Measurements from ENCODE around the gene FAM20C.

Gene FAM20C

GRCh38 chr7:291373-292092, 99.2 kb downstream of the FAM20C start:
- Histone ChIP-seq H3K27ac (ENCODE audit: low read length, poor library complexity, severe bottlenecking) (no peak overlapping the region), H2BK120ac (ENCODE audit: low read depth, low read length) (no peak overlapping the region), H3K36me3 (ENCODE audit: control insufficient read depth in 1 of 2, insufficient read depth in 2 of 2, low read depth in 1 of 2, low read length in 2 of 2) (no peaks in the 10 kb centered on the region), H4K91ac (ENCODE audit: low read length) (no peak overlapping the region), H3K4me3 (ENCODE audit: insufficient read depth in 1 of 2, low read depth in 1 of 2, low read length in 2 of 2) (no peak overlapping the region), H2BK12ac (ENCODE audit: low read length in 2 of 2) (no peak overlapping the region), H3K9ac (ENCODE audit: low read length) (no peak overlapping the region), H3K23ac (ENCODE audit: low read length in 2 of 2) (no peak overlapping the region), H3K4ac (ENCODE audit: low read depth in 1 of 2, low read length in 2 of 2) (no peak overlapping the region), H3K14ac (ENCODE audit: low read length in 2 of 2) (no peak overlapping the region), H3K27me3 (ENCODE audit: control insufficient read depth in 1 of 2, insufficient read depth in 1 of 2, low read length in 2 of 2) (peaks cover 67 to 85% of the 10 kb centered on the region in 2 experiments), H2BK5ac (ENCODE audit: low read depth, low read length, poor library complexity, severe bottlenecking) (no peak overlapping the region), H4K8ac (ENCODE audit: low read length) (no peak overlapping the region), H2BK15ac (ENCODE audit: low read depth, poor library complexity, severe bottlenecking) (no peak overlapping the region), H2AFZ (ENCODE audit: low read depth, low read length) (peak overlapping the region; percentile 14), H3K79me1 (replicated peaks; ENCODE audit: low read length, poor library complexity, severe bottlenecking) (no peaks in the 10 kb centered on the region), H2AK5ac (ENCODE audit: low read length, severe bottlenecking) (no peak overlapping the region), H3K9me3 (ENCODE audit: control insufficient read depth, low read length) (no peaks in the 10 kb centered on the region), H3K18ac (ENCODE audit: low read depth in 1 of 2, low read length in 2 of 2) (no peak overlapping the region), H3K4me1 (ENCODE audit: control insufficient read depth, insufficient read depth, low read depth, low read length) (peaks cover 2% of the 10 kb centered on the region), H3K4me2 (ENCODE audit: low read length, poor library complexity, severe bottlenecking) (no peak overlapping the region)
- no peak for DNase-seq
- whole genome bisulfite sequencing = 89% methylated on average over 21 of the region's 21 CpGs

- Histone ChIP-seq H4K91ac (ENCODE audit: low read length) (no peak overlapping the region), H3K4ac (ENCODE audit: low read depth in 1 of 2, low read length in 2 of 2) (no peak overlapping the region), H2BK120ac (ENCODE audit: low read depth, low read length) (no peak overlapping the region), H2AFZ (ENCODE audit: low read depth, low read length) (no peak overlapping the region), H3K23ac (ENCODE audit: low read length in 2 of 2) (no peak overlapping the region), H3K9ac (ENCODE audit: low read length) (no peak overlapping the region), H3K4me2 (ENCODE audit: low read length, poor library complexity, severe bottlenecking) (no peak overlapping the region), H2AK5ac (ENCODE audit: low read length, severe bottlenecking) (no peak overlapping the region), H3K36me3 (ENCODE audit: control insufficient read depth in 1 of 2, insufficient read depth in 2 of 2, low read depth in 1 of 2, low read length in 2 of 2) (no peaks in the 10 kb centered on the region), H3K18ac (ENCODE audit: low read depth in 1 of 2, low read length in 2 of 2) (no peak overlapping the region), H3K27me3 (ENCODE audit: control insufficient read depth in 1 of 2, insufficient read depth in 1 of 2, low read length in 2 of 2) (peaks cover 68 to 83% of the 10 kb centered on the region in 2 experiments), H3K79me1 (replicated peaks; ENCODE audit: low read length, poor library complexity, severe bottlenecking) (no peaks in the 10 kb centered on the region), H4K8ac (ENCODE audit: low read length) (no peak overlapping the region), H3K14ac (ENCODE audit: low read length in 2 of 2) (no peak overlapping the region), H2BK5ac (ENCODE audit: low read depth, low read length, poor library complexity, severe bottlenecking) (no peak overlapping the region), H3K4me3 (ENCODE audit: insufficient read depth in 1 of 2, low read depth in 1 of 2, low read length in 2 of 2) (no peak overlapping the region), H3K4me1 (ENCODE audit: control insufficient read depth, insufficient read depth, low read depth, low read length) (peaks cover 2% of the 10 kb centered on the region), H3K9me3 (ENCODE audit: control insufficient read depth, low read length) (no peaks in the 10 kb centered on the region), H2BK12ac (ENCODE audit: low read length in 2 of 2) (no peak overlapping the region), H3K27ac (ENCODE audit: low read length, poor library complexity, severe bottlenecking) (no peak overlapping the region), H2BK15ac (ENCODE audit: low read depth, poor library complexity, severe bottlenecking) (no peak overlapping the region)
- 70% methylated on average over 4 of the region's 7 CpGs for WGBS
- no peak for DNase-seq
These were observed 99.9 kb downstream of the FAM20C start for GRCh38 chr7:292226-292625.

GRCh38 chr7:292826-293225, 100.5 kb downstream of the FAM20C start:
- H2BK12ac ChIP-seq (ENCODE audit: low read length in 2 of 2) = no peak overlapping the region
- H4K91ac ChIP-seq (ENCODE audit: low read length) = no peak overlapping the region
- no peak overlapping the region for H3K4me2 ChIP-seq (ENCODE audit: low read length, poor library complexity, severe bottlenecking)
- H2AK5ac ChIP-seq (ENCODE audit: low read length, severe bottlenecking) = no peak overlapping the region
- no peak overlapping the region for H3K4me3 ChIP-seq (ENCODE audit: insufficient read depth in 1 of 2, low read depth in 1 of 2, low read length in 2 of 2)
- H3K14ac ChIP-seq (ENCODE audit: low read length in 2 of 2) = no peak overlapping the region
- no peak overlapping the region for H4K8ac ChIP-seq (ENCODE audit: low read length)
- H2BK120ac ChIP-seq (ENCODE audit: low read depth, low read length) = no peak overlapping the region
- H3K27me3 ChIP-seq (ENCODE audit: control insufficient read depth in 1 of 2, insufficient read depth in 1 of 2, low read length in 2 of 2) = peaks cover 74 to 84% of the 10 kb centered on the region in 2 experiments
- no peaks in the 10 kb centered on the region for H3K79me1 ChIP-seq (replicated peaks; ENCODE audit: low read length, poor library complexity, severe bottlenecking)
- H3K18ac ChIP-seq (ENCODE audit: low read depth in 1 of 2, low read length in 2 of 2) = peak overlapping the region in 1 of 2 experiments; percentile 8
- no peaks in the 10 kb centered on the region for H3K36me3 ChIP-seq (ENCODE audit: control insufficient read depth in 1 of 2, insufficient read depth in 2 of 2, low read depth in 1 of 2, low read length in 2 of 2)
- no peak overlapping the region for H3K4ac ChIP-seq (ENCODE audit: low read depth in 1 of 2, low read length in 2 of 2)
- H3K4me1 ChIP-seq (ENCODE audit: control insufficient read depth, insufficient read depth, low read depth, low read length) = peaks cover 2% of the 10 kb centered on the region
- no peaks in the 10 kb centered on the region for H3K9me3 ChIP-seq (ENCODE audit: control insufficient read depth, low read length)
- no peak overlapping the region for H2AFZ ChIP-seq (ENCODE audit: low read depth, low read length)
- H3K23ac ChIP-seq (ENCODE audit: low read length in 2 of 2) = no peak overlapping the region
- DNase-seq = no peak
- no peak overlapping the region for H3K27ac ChIP-seq (ENCODE audit: low read length, poor library complexity, severe bottlenecking)
- H2BK15ac ChIP-seq (ENCODE audit: low read depth, poor library complexity, severe bottlenecking) = no peak overlapping the region
- H2BK5ac ChIP-seq (ENCODE audit: low read depth, low read length, poor library complexity, severe bottlenecking) = no peak overlapping the region
- 85% methylated on average over 15 of the region's 15 CpGs for WGBS
- H3K9ac ChIP-seq (ENCODE audit: low read length) = no peak overlapping the region

- no peak overlapping the region for H2BK15ac ChIP-seq (ENCODE audit: low read depth, poor library complexity, severe bottlenecking)
- no peak overlapping the region for H3K9ac ChIP-seq (ENCODE audit: low read length)
- peaks cover 2% of the 10 kb centered on the region for H3K4me1 ChIP-seq (ENCODE audit: control insufficient read depth, insufficient read depth, low read depth, low read length)
- no peak overlapping the region for H2BK120ac ChIP-seq (ENCODE audit: low read depth, low read length)
- no peaks in the 10 kb centered on the region for H3K79me1 ChIP-seq (replicated peaks; ENCODE audit: low read length, poor library complexity, severe bottlenecking)
- no peak overlapping the region for H3K4ac ChIP-seq (ENCODE audit: low read depth in 1 of 2, low read length in 2 of 2)
- H3K4me2 ChIP-seq (ENCODE audit: low read length, poor library complexity, severe bottlenecking) = no peak overlapping the region
- no peaks in the 10 kb centered on the region for H3K9me3 ChIP-seq (ENCODE audit: control insufficient read depth, low read length)
- H3K36me3 ChIP-seq (ENCODE audit: control insufficient read depth in 1 of 2, insufficient read depth in 2 of 2, low read depth in 1 of 2, low read length in 2 of 2) = no peaks in the 10 kb centered on the region
- no peak overlapping the region for H3K18ac ChIP-seq (ENCODE audit: low read depth in 1 of 2, low read length in 2 of 2)
- H3K23ac ChIP-seq (ENCODE audit: low read length in 2 of 2) = no peak overlapping the region
- H3K4me3 ChIP-seq (ENCODE audit: insufficient read depth in 1 of 2, low read depth in 1 of 2, low read length in 2 of 2) = peak overlapping the region in 1 of 2 experiments; percentile 18
- H2AK5ac ChIP-seq (ENCODE audit: low read length, severe bottlenecking) = no peak overlapping the region
- no peak overlapping the region for H3K14ac ChIP-seq (ENCODE audit: low read length in 2 of 2)
- no peak overlapping the region for H4K91ac ChIP-seq (ENCODE audit: low read length)
- 82% methylated on average over 23 of the region's 23 CpGs for WGBS
- H2BK5ac ChIP-seq (ENCODE audit: low read depth, low read length, poor library complexity, severe bottlenecking) = no peak overlapping the region
- H2AFZ ChIP-seq (ENCODE audit: low read depth, low read length) = no peak overlapping the region
- DNase-seq = no peak
- H3K27me3 ChIP-seq (ENCODE audit: control insufficient read depth in 1 of 2, insufficient read depth in 1 of 2, low read length in 2 of 2) = peaks cover 70 to 82% of the 10 kb centered on the region in 2 experiments
- H2BK12ac ChIP-seq (ENCODE audit: low read length in 2 of 2) = no peak overlapping the region
- H3K27ac ChIP-seq (ENCODE audit: low read length, poor library complexity, severe bottlenecking) = no peak overlapping the region
- H4K8ac ChIP-seq (ENCODE audit: low read length) = no peak overlapping the region
These were observed 101.5 kb downstream of the FAM20C start for GRCh38 chr7:293681-294439.
